Pancreas (tissue), 10 donors: Measurements from ENCODE around the gene ERAP2. TPM values are rescaled to one million over a fixed set of nuclear protein-coding genes. Genes with fewer than 3 reads are reported as not detected.

ENCODE experiments used
- ATAC-seq, 4 donors: fragments of 200-7000 bp; cut with Tn5 transposase; one replicate each; pipeline versions ENCODE4 v1.8.0 to v1.9.1; 2020; ENCODE audit warnings: mild to moderate bottlenecking in 4 of 4, moderate library complexity in 4 of 4
- DNase-seq, 6 donors: peaks; one replicate each; pipeline ENCODE4 v3.0.0-alpha.2; 2020
- FAIRE-seq: peaks from 2 replicates; lab custom pipeline; 2012; peaks lifted over from hg19 to GRCh38; lab: Jason Lieb, UNC
- H3K27ac ChIP-seq, 4 donors: fragments of 200-600 bp; sonication (generic); 1 replicate in 3 of 4; 2 replicates in 1 of 4; pipeline versions ENCODE4 v1.5.0 to v1.8.0; 2020
- H3K27me3 ChIP-seq, 4 donors: fragments of 200-600 bp; one replicate each; pipeline ENCODE4 v1.8.0; 2021
- H3K36me3 ChIP-seq, 3 donors: fragments of 200-600 bp; sonication (generic) in 1 of 3; one replicate each; pipeline versions ENCODE4 v1.5.0 to v1.8.0; 2020 to 2021
- H3K4me1 ChIP-seq, 3 donors: fragments of 200-600 bp; one replicate each; pipeline ENCODE4 v1.8.0; 2021
- H3K4me3 ChIP-seq, 4 donors: fragments of 200-600 bp; sonication (generic) in 2 of 4; one replicate each; pipeline versions ENCODE4 v1.5.0 to v1.8.0; 2020 to 2021
- H3K9me3 ChIP-seq, 4 donors: fragments of 200-600 bp; one replicate each; pipeline ENCODE4 v1.8.0; 2021
- CTCF ChIP-seq, 4 donors: fragments of 200-600 bp; sonication (generic) in 3 of 4; IDR thresholded peaks; one replicate each; pipeline versions ENCODE4 v1.5.0 to v1.8.0; 2021; ENCODE audit warnings: antibody characterized with exemption in 4 of 4
- WGBS, 2 donors: extraction: QIAGEN DNeasy Blood & Tissue Kit; methylation state at CpG; one replicate each; pipeline ENCODE4 v1.1.7; 2013; 5-methylcytosine and 5-hydroxymethylcytosine counted together
- intact Hi-C, 3 donors: fragments of 100-400 bp; cut with DNase I; formaldehyde crosslinking; loops; one replicate each; pipeline versions ENCODE4 v1.11.1 to v1.14.2; 2022
- polyA plus RNA-seq, 2 donors: library from polyadenylated mRNA; stranded (reverse); fragments of 200-250 nt; gene quantifications; one replicate each; pipeline ENCODE4 v1.2.3, GENCODE V29; 2013
- total RNA-seq, 6 donors: library from RNA; stranded (reverse); fragmentation: NEBNext Ultra II Directional in 4 of 6; extraction: Animal tissue kit (Norgen Biotek cat#: 25700) in 4 of 6; gene quantifications; one replicate each; pipeline versions ENCODE4 v1.2.1 to v1.2.4, GENCODE V29; 2021 to 2023
- donor health status: healthy with polysubstance abuse.
- donor health status: DM: no; HTN: no; CAD: no; lungs with moderate emphysema.
- donor health status: DM: no; HTN: no; CAD: no.
- donor health status: control.
- donor health status: control.
- donor health status: Bipolar disorder and iron deficiency.
- donor health status: DM: yes; HTN: yes; CAD: no.
- donor health status: DM: no; HTN: no; CAD: no.
- donor health status: DM: no; HTN: no; CAD: no.
- donor health status: DM: yes; HTN: yes; CAD: no.

Gene ERAP2
- total and polyA plus RNA-seq, 8 donors = 0.22 to 9.3 (median 1.4) TPM

- no peak for FAIRE-seq
These were observed 33.2 kb upstream of the ERAP2 start for GRCh38 chr5:96843140-96843539.

GRCh38 chr5:96844481-96844990, 31.8 kb upstream of the ERAP2 start:
- Histone ChIP-seq H3K9me3 (no peaks in the 10 kb centered on the region), H3K36me3 (no peaks in the 10 kb centered on the region), H3K4me3 (no peak overlapping the region), H3K27ac (no peak overlapping the region), H3K27me3 (no peaks in the 10 kb centered on the region), H3K4me1 (no peaks in the 10 kb centered on the region)
- WGBS, 2 donors = 85% methylated on average over 4 of the region's 4 CpGs
- no peak for FAIRE-seq
- intact Hi-C loops = no loop called here
- no peak for ATAC-seq
- TF ChIP-seq CTCF (IDR thresholded peaks at IDR 0.05) = no peak
- no peak for DNase-seq

More at GRCh38 chr5:96843140-96843539, 33.2 kb upstream of the ERAP2 start:
- no peaks in the 10 kb centered on the region for H3K36me3 ChIP-seq
- ATAC-seq = no peak
- 86 to 91% methylated on average over 3 of the region's 3 CpGs for WGBS, 2 donors
- H3K27me3 ChIP-seq = no peaks in the 10 kb centered on the region
- no peaks in the 10 kb centered on the region for H3K9me3 ChIP-seq
- no peak for DNase-seq
- intact Hi-C loops = no loop called here
- H3K4me3 ChIP-seq = no peak overlapping the region
- H3K4me1 ChIP-seq = no peaks in the 10 kb centered on the region
- H3K27ac ChIP-seq = no peak overlapping the region
- TF ChIP-seq CTCF (IDR thresholded peaks at IDR 0.05) = no peak

GRCh38 chr5:96851312-96852062, 24.8 kb upstream of the ERAP2 start:
- DNase-seq (no peak), ATAC-seq (no peak), FAIRE-seq (no peak)
- 70 to 76% methylated on average over 7 of the region's 7 CpGs for WGBS, 2 donors
- intact Hi-C loops = no loop called here
- no peak overlapping the region for H3K4me3 ChIP-seq
- no peaks in the 10 kb centered on the region for H3K9me3 ChIP-seq
- no peak overlapping the region for H3K27ac ChIP-seq
- H3K27me3 ChIP-seq = no peaks in the 10 kb centered on the region
- H3K4me1 ChIP-seq = no peaks in the 10 kb centered on the region
- no peak for TF ChIP-seq CTCF (IDR thresholded peaks at IDR 0.05)
- H3K36me3 ChIP-seq = no peaks in the 10 kb centered on the region

GRCh38 chr5:96852759-96853158, 23.5 kb upstream of the ERAP2 start:
- WGBS, 2 donors = 59 to 66% methylated on average over 2 of the region's 2 CpGs
- H3K36me3 ChIP-seq = no peaks in the 10 kb centered on the region
- no peaks in the 10 kb centered on the region for H3K4me1 ChIP-seq
- FAIRE-seq (no peak), ATAC-seq (no peak), DNase-seq (no peak)
- intact Hi-C loops = no loop called here
- H3K4me3 ChIP-seq = no peak overlapping the region
- no peak overlapping the region for H3K27ac ChIP-seq
- no peaks in the 10 kb centered on the region for H3K27me3 ChIP-seq
- no peaks in the 10 kb centered on the region for H3K9me3 ChIP-seq
- TF ChIP-seq CTCF (IDR thresholded peaks at IDR 0.05) = no peak

DNA sequence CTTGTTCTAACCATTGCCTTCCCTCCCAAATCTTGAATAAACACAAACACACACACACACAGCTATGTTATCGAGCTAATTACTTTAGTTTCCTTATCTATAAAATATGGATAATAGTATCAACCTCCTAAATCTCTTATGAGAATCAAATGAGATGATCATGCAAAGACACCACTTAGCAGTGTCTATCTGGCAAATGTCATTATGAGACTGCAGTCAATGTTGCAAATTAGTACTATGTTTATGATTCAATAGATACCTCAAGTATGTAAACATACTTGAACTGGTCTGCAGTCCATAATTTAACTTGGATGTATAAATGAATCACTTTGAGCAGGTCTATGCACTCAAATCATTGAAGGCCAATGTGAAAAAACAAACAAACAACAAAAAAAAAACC, 22.2 kb upstream of the ERAP2 start:
- intact Hi-C loops = no loop called here
- no peak for TF ChIP-seq CTCF (IDR thresholded peaks at IDR 0.05)
- Histone ChIP-seq H3K4me1 (no peaks in the 10 kb centered on the region), H3K27ac (no peak overlapping the region), H3K36me3 (no peaks in the 10 kb centered on the region), H3K27me3 (no peaks in the 10 kb centered on the region), H3K4me3 (no peak overlapping the region), H3K9me3 (no peaks in the 10 kb centered on the region)
- ATAC-seq (no peak), DNase-seq (no peak), FAIRE-seq (no peak)
- WGBS, 2 donors = 68 to 71% methylated on average over 1 of the region's 1 CpG
